K562 (cell line): ENCODE measurements around the gene MRPL28. TPM values are rescaled to one million over a fixed set of nuclear protein-coding genes. Genes with fewer than 3 reads are reported as not detected.
A peak's percentile ranks its signal among the peaks of the same experiment; 100 is the strongest.

ENCODE experiments used
- CREB1 ChIP-seq, 2 experiments: sonication (generic) in 1 of 2; formaldehyde crosslinking in 1 of 2; IDR thresholded peaks; 2 replicates each; pipeline versions ENCODE4 v1.6.1 to v1.8.0; 2012 to 2022; ENCODE audit warnings: inconsistent platforms in 1 of 2, mild to moderate bottlenecking in 1 of 2, missing genetic modification reagents in 1 of 2, moderate library complexity in 1 of 2
- MTA3 ChIP-seq: fragments of 450-650 bp; formaldehyde crosslinking; IDR thresholded peaks from 2 replicates; pipeline ENCODE4 v1.6.1; 2017; ENCODE audit warnings: mild to moderate bottlenecking, borderline replicate concordance
- NRF1 ChIP-seq, 2 experiments: fragments of 450-650 bp; IDR thresholded peaks in 1 of 2; conservative IDR thresholded peaks in 1 of 2; 2 replicates each; pipeline ENCODE4 v1.6.1; 2014; ENCODE audit warnings: mild to moderate bottlenecking in 2 of 2
- SRSF9 ChIP-seq: fragments of 200-400 bp; formaldehyde crosslinking; IDR thresholded peaks from 2 replicates; pipeline ENCODE4 v1.6.1; 2017; ENCODE audit warnings: low read depth, low read length, borderline replicate concordance
- ZSCAN32 ChIP-seq: fragments of 450-650 bp; formaldehyde crosslinking; IDR thresholded peaks from 2 replicates; pipeline ENCODE4 v1.4.0; 2020; ENCODE audit warnings: mild to moderate bottlenecking, moderate library complexity
- polyA plus RNA-seq, 8 experiments: library from polyadenylated mRNA; depleted of rRNA in 4 of 8; stranded (reverse) in 5 of 8; unstranded in 3 of 8; fragments of >200 nt; fragmentation: Nextera tagmentation in 2 of 8; fragmentation: Illumina TruSeq in 1 of 8; extraction: Ambion mirVana in 2 of 8; extraction: Trizol in 1 of 8; gene quantifications; 2 replicates each; pipeline versions ENCODE4 v1.2.1 to v1.2.3, GENCODE V29; 2011 to 2014; ENCODE audit warnings: inconsistent platforms in 1 of 8, missing spikeins in 1 of 8
- total RNA-seq, 7 experiments: library from RNA; depleted of rRNA in 6 of 7; stranded (reverse); fragments of >200 nt in 6 of 7; fragmentation: Illumina TruSeq in 2 of 7; extraction: Trizol in 2 of 7; gene quantifications; 2 replicates each; pipeline versions ENCODE4 v1.2.1 to v1.2.3, GENCODE V29; 2011 to 2021; ENCODE audit warnings: low replicate concordance in 1 of 7
- TF ChIP-seq, protein P1 (sequence below): fragments of 250-450 bp; sonication (Bioruptor Pico); IDR thresholded peaks from 2 replicates; pipeline ENCODE4 v1.6.1; 2021; ENCODE audit warnings: mild to moderate bottlenecking
- TF ChIP-seq, protein P2 (sequence below): fragments of 450-650 bp; IDR thresholded peaks from 2 replicates; pipeline ENCODE4 v1.6.1; 2016; ENCODE audit warnings: mild to moderate bottlenecking, moderate library complexity
- TF ChIP-seq, protein P3 (sequence below): sonication (generic); formaldehyde crosslinking; IDR thresholded peaks from 2 replicates; pipeline ENCODE4 v1.9.0; 2022; ENCODE audit warnings: mild to moderate bottlenecking, missing genetic modification reagents
- TF ChIP-seq, protein P4 (sequence below): sonication (generic); formaldehyde crosslinking; IDR thresholded peaks from 2 replicates; pipeline ENCODE4 v1.9.0; 2022; ENCODE audit warnings: mild to moderate bottlenecking, missing genetic modification reagents
- TF ChIP-seq, protein P5 (sequence below): fragments of 250-450 bp; sonication (Bioruptor Pico); IDR thresholded peaks from 2 replicates; pipeline ENCODE4 v1.8.0; 2022; ENCODE audit warnings: moderate library complexity, mild to moderate bottlenecking, inconsistent platforms

Gene MRPL28
- total and polyA plus RNA-seq, 9 of the 15 experiments (the other 6 are each of a cell fraction or from before 2014, with no cell fraction given) = 2.5 to 323 (median 175) TPM

DNA sequence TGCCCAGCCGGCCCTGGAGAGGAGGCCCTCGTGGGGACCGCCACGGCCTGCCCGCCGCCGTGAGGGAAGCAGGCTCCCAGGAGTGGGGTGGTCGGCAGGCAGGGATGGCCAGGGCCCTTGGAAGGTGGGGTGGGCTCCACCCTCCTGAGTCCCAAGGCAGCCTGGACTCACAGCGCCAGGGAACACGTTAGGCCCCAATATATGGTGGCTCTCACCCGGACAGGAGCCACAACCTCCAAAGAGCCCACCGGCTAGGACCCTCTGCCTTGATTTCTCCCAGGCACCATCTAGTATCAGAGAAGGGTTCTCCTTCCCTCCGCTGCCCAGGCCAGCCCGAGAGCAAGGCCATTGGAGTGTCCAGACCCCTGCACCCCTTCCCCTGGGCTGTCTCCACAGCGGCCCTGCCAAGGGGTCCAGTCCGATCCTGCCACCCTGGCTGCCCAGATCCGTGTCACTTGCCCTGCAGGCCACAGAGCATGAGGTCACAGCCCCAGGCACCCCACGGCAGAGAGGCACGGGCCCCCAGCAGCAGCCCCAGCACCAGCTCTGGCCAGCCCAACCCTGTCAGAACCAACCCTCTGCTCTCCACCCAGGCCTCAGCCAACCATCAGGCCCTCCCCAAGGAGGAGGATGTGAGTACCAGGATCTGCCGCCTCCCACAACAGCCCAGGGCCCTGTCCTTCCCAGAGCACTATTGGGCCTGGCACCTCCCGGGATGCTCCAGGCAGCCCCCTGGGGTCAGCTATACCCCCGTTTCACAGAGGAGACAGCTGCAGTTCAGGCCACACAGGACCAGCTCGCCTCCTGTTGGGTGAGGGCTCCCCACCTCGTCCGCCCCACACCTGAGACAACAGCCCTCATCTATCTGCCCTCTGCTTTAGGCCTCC is 16.7 kb downstream of the MRPL28 start (continued):
- TF ChIP-seq SRSF9 (no peak), ZSCAN32 (CRISPR knock-in tag) (no peak), MTA3 (0 out of 2 replicates have a peak, but pooled peaks have one; percentile 7), NRF1 (conservative IDR thresholded peaks at IDR 0.05 in 1 of 2, IDR thresholded peaks at IDR 0.05 in 1 of 2) (0 out of 4 replicates have a peak, but pooled peaks of 1 of the 2 experiments have one; percentile 2), CREB1 (IDR thresholded peaks at IDR 0.05) (no peak), CREB1 (CRISPR knock-in tag; IDR thresholded peaks at IDR 0.05) (0 out of 2 replicates have a peak, but pooled peaks have one; percentile 32)
- TF ChIP-seq, protein P1, sequence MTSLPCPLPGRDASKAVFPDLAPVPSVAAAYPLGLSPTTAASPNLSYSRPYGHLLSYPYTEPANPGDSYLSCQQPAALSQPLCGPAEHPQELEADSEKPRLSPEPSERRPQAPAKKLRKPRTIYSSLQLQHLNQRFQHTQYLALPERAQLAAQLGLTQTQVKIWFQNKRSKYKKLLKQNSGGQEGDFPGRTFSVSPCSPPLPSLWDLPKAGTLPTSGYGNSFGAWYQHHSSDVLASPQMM (CRISPR knock-in tag) = no peak
- TF ChIP-seq, protein P2, sequence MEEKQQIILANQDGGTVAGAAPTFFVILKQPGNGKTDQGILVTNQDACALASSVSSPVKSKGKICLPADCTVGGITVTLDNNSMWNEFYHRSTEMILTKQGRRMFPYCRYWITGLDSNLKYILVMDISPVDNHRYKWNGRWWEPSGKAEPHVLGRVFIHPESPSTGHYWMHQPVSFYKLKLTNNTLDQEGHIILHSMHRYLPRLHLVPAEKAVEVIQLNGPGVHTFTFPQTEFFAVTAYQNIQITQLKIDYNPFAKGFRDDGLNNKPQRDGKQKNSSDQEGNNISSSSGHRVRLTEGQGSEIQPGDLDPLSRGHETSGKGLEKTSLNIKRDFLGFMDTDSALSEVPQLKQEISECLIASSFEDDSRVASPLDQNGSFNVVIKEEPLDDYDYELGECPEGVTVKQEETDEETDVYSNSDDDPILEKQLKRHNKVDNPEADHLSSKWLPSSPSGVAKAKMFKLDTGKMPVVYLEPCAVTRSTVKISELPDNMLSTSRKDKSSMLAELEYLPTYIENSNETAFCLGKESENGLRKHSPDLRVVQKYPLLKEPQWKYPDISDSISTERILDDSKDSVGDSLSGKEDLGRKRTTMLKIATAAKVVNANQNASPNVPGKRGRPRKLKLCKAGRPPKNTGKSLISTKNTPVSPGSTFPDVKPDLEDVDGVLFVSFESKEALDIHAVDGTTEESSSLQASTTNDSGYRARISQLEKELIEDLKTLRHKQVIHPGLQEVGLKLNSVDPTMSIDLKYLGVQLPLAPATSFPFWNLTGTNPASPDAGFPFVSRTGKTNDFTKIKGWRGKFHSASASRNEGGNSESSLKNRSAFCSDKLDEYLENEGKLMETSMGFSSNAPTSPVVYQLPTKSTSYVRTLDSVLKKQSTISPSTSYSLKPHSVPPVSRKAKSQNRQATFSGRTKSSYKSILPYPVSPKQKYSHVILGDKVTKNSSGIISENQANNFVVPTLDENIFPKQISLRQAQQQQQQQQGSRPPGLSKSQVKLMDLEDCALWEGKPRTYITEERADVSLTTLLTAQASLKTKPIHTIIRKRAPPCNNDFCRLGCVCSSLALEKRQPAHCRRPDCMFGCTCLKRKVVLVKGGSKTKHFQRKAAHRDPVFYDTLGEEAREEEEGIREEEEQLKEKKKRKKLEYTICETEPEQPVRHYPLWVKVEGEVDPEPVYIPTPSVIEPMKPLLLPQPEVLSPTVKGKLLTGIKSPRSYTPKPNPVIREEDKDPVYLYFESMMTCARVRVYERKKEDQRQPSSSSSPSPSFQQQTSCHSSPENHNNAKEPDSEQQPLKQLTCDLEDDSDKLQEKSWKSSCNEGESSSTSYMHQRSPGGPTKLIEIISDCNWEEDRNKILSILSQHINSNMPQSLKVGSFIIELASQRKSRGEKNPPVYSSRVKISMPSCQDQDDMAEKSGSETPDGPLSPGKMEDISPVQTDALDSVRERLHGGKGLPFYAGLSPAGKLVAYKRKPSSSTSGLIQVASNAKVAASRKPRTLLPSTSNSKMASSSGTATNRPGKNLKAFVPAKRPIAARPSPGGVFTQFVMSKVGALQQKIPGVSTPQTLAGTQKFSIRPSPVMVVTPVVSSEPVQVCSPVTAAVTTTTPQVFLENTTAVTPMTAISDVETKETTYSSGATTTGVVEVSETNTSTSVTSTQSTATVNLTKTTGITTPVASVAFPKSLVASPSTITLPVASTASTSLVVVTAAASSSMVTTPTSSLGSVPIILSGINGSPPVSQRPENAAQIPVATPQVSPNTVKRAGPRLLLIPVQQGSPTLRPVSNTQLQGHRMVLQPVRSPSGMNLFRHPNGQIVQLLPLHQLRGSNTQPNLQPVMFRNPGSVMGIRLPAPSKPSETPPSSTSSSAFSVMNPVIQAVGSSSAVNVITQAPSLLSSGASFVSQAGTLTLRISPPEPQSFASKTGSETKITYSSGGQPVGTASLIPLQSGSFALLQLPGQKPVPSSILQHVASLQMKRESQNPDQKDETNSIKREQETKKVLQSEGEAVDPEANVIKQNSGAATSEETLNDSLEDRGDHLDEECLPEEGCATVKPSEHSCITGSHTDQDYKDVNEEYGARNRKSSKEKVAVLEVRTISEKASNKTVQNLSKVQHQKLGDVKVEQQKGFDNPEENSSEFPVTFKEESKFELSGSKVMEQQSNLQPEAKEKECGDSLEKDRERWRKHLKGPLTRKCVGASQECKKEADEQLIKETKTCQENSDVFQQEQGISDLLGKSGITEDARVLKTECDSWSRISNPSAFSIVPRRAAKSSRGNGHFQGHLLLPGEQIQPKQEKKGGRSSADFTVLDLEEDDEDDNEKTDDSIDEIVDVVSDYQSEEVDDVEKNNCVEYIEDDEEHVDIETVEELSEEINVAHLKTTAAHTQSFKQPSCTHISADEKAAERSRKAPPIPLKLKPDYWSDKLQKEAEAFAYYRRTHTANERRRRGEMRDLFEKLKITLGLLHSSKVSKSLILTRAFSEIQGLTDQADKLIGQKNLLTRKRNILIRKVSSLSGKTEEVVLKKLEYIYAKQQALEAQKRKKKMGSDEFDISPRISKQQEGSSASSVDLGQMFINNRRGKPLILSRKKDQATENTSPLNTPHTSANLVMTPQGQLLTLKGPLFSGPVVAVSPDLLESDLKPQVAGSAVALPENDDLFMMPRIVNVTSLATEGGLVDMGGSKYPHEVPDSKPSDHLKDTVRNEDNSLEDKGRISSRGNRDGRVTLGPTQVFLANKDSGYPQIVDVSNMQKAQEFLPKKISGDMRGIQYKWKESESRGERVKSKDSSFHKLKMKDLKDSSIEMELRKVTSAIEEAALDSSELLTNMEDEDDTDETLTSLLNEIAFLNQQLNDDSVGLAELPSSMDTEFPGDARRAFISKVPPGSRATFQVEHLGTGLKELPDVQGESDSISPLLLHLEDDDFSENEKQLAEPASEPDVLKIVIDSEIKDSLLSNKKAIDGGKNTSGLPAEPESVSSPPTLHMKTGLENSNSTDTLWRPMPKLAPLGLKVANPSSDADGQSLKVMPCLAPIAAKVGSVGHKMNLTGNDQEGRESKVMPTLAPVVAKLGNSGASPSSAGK = no peak
- TF ChIP-seq, protein P3, sequence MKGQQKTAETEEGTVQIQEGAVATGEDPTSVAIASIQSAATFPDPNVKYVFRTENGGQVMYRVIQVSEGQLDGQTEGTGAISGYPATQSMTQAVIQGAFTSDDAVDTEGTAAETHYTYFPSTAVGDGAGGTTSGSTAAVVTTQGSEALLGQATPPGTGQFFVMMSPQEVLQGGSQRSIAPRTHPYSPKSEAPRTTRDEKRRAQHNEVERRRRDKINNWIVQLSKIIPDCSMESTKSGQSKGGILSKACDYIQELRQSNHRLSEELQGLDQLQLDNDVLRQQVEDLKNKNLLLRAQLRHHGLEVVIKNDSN (CRISPR knock-in tag) = 0 out of 2 replicates have a peak, but pooled peaks have one; percentile 15
- TF ChIP-seq, protein P4, sequence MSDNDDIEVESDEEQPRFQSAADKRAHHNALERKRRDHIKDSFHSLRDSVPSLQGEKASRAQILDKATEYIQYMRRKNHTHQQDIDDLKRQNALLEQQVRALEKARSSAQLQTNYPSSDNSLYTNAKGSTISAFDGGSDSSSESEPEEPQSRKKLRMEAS (CRISPR knock-in tag) = peak; percentile 37; the same call in 1 of the 2 replicates
- TF ChIP-seq, protein P5, sequence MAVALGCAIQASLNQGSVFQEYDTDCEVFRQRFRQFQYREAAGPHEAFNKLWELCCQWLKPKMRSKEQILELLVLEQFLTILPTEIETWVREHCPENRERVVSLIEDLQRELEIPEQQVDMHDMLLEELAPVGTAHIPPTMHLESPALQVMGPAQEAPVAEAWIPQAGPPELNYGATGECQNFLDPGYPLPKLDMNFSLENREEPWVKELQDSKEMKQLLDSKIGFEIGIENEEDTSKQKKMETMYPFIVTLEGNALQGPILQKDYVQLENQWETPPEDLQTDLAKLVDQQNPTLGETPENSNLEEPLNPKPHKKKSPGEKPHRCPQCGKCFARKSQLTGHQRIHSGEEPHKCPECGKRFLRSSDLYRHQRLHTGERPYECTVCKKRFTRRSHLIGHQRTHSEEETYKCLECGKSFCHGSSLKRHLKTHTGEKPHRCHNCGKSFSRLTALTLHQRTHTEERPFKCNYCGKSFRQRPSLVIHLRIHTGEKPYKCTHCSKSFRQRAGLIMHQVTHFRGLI (CRISPR knock-in tag) = no peak
